ENCODE data around the gene LMF1. TPM values are rescaled to one million over a fixed set of nuclear protein-coding genes. Genes with fewer than 3 reads are reported as not detected.

LMF1 gene
- polyA plus RNA-seq, 3 donors = 5.9 to 14.7 (median 10.6) TPM

- TF ChIP-seq CTCF (IDR thresholded peaks at IDR 0.05) = no peak
- H3K27me3 ChIP-seq (ENCODE audit: control insufficient read depth in 2 of 2, insufficient read depth in 2 of 2, low read length in 2 of 2) = no peaks in the 10 kb centered on the region
- H3K4me3 ChIP-seq (replicated peaks in 1 of 3; ENCODE audit: low read depth in 2 of 3, low read length in 3 of 3) = no peak overlapping the region
- H3K4me2 ChIP-seq (replicated peaks; ENCODE audit: extremely low read depth, low read length, poor library complexity, severe bottlenecking) = no peak overlapping the region
- Mint-ChIP-seq H3K4me1 (no peaks in the 10 kb centered on the region), H3K4me3 (no peak overlapping the region), H3K27ac (no peak overlapping the region), H3K9me3 (peaks cover 0 to 18% (median 6%) of the 10 kb centered on the region in 7 donors), H3K36me3 (no peaks in the 10 kb centered on the region), H3K27me3 (ENCODE audit: low read depth in 3 of 3) (peaks cover 0 to 2% (median 0%) of the 10 kb centered on the region in 3 donors)
- no peak for DNase-seq
- intact Hi-C loops (cut with micrococcal nuclease) = no loop called here
- no peak overlapping the region for H3K27ac ChIP-seq (ENCODE audit: low read depth in 1 of 2, low read length in 2 of 2)
- WGBS (ENCODE audit: insufficient coverage) = 100% methylated on average over 12 of the region's 26 CpGs
- H2AFZ ChIP-seq (ENCODE audit: insufficient read depth, low read depth, low read length, poor library complexity, severe bottlenecking) = no peak overlapping the region
- no peaks in the 10 kb centered on the region for H4K20me1 ChIP-seq (ENCODE audit: insufficient read depth, low read length)
- peaks cover 0 to 2% of the 10 kb centered on the region in 2 donors for H3K36me3 ChIP-seq (replicated peaks in 1 of 2; ENCODE audit: control insufficient read depth in 1 of 2, insufficient read depth in 2 of 2, low read length in 2 of 2)
- H3K4me1 ChIP-seq (ENCODE audit: control insufficient read depth in 1 of 2, insufficient read depth in 2 of 2, low read length in 2 of 2) = no peaks in the 10 kb centered on the region
- H3K9ac ChIP-seq (ENCODE audit: insufficient read depth, low read length, poor library complexity, severe bottlenecking) = no peak overlapping the region
- H3K9me3 ChIP-seq (replicated peaks in 1 of 2; ENCODE audit: control insufficient read depth in 1 of 2, insufficient read depth in 1 of 2, low read length in 2 of 2) = peaks cover 0 to 4% of the 10 kb centered on the region in 2 donors
- no peaks in the 10 kb centered on the region for H3K79me2 ChIP-seq (ENCODE audit: insufficient read depth, low read length)
These were observed 54.6 kb downstream of the LMF1 start for GRCh38 chr16:916035-916799.

- Mint-ChIP-seq H3K27me3 (ENCODE audit: low read depth in 3 of 3) (peaks cover 0 to 2% (median 0%) of the 10 kb centered on the region in 3 donors), H3K4me3 (no peak overlapping the region), H3K4me1 (no peaks in the 10 kb centered on the region), H3K9me3 (peaks cover 0 to 16% (median 6%) of the 10 kb centered on the region in 7 donors), H3K27ac (no peak overlapping the region), H3K36me3 (peaks cover under 1 to 3% of the 10 kb centered on the region in 2 donors)
- Histone ChIP-seq H3K79me2 (ENCODE audit: insufficient read depth, low read length) (no peaks in the 10 kb centered on the region), H3K36me3 (replicated peaks in 1 of 2; ENCODE audit: control insufficient read depth in 1 of 2, insufficient read depth in 2 of 2, low read length in 2 of 2) (peaks cover 0 to 2% of the 10 kb centered on the region in 2 donors), H3K9ac (ENCODE audit: insufficient read depth, low read length, poor library complexity, severe bottlenecking) (no peak overlapping the region), H3K4me1 (ENCODE audit: control insufficient read depth in 1 of 2, insufficient read depth in 2 of 2, low read length in 2 of 2) (no peaks in the 10 kb centered on the region), H4K20me1 (ENCODE audit: insufficient read depth, low read length) (no peaks in the 10 kb centered on the region), H3K4me2 (replicated peaks; ENCODE audit: extremely low read depth, low read length, poor library complexity, severe bottlenecking) (no peak overlapping the region), H2AFZ (ENCODE audit: insufficient read depth, low read depth, low read length, poor library complexity, severe bottlenecking) (no peak overlapping the region), H3K9me3 (replicated peaks in 1 of 2; ENCODE audit: control insufficient read depth in 1 of 2, insufficient read depth in 1 of 2, low read length in 2 of 2) (peaks cover 0 to 4% of the 10 kb centered on the region in 2 donors), H3K4me3 (replicated peaks in 1 of 3; ENCODE audit: low read depth in 2 of 3, low read length in 3 of 3) (no peak overlapping the region), H3K27ac (ENCODE audit: low read depth in 1 of 2, low read length in 2 of 2) (no peak overlapping the region), H3K27me3 (ENCODE audit: control insufficient read depth in 2 of 2, insufficient read depth in 2 of 2, low read length in 2 of 2) (no peaks in the 10 kb centered on the region)
- WGBS (ENCODE audit: insufficient coverage) = 94% methylated on average over 19 of the region's 19 CpGs
- no peak for DNase-seq
- TF ChIP-seq CTCF (IDR thresholded peaks at IDR 0.05) = no peak
- intact Hi-C loops (cut with micrococcal nuclease) = no loop called here
These were observed 55.2 kb downstream of the LMF1 start for GRCh38 chr16:915546-915945.

Measured in CD14-positive monocyte (primary cell).